GM12875 (cell line): Measurements from ENCODE around the gene MCRIP1.

Source experiments
- H3K4me3 ChIP-seq: one replicate; pipeline ENCODE4 v1.5.1; 2011; ENCODE audit warnings: low read depth, low read length, control low read depth
- TF ChIP-seq, protein P1 (sequence below): IDR thresholded peaks from 2 replicates; pipeline ENCODE4 v1.5.1; 2011; ENCODE audit warnings: low read depth, mild to moderate bottlenecking, control low read depth, inconsistent platforms, low read length, moderate library complexity, borderline replicate concordance; ENCODE audit not compliant: insufficient read depth

Gene MCRIP1

DNA sequence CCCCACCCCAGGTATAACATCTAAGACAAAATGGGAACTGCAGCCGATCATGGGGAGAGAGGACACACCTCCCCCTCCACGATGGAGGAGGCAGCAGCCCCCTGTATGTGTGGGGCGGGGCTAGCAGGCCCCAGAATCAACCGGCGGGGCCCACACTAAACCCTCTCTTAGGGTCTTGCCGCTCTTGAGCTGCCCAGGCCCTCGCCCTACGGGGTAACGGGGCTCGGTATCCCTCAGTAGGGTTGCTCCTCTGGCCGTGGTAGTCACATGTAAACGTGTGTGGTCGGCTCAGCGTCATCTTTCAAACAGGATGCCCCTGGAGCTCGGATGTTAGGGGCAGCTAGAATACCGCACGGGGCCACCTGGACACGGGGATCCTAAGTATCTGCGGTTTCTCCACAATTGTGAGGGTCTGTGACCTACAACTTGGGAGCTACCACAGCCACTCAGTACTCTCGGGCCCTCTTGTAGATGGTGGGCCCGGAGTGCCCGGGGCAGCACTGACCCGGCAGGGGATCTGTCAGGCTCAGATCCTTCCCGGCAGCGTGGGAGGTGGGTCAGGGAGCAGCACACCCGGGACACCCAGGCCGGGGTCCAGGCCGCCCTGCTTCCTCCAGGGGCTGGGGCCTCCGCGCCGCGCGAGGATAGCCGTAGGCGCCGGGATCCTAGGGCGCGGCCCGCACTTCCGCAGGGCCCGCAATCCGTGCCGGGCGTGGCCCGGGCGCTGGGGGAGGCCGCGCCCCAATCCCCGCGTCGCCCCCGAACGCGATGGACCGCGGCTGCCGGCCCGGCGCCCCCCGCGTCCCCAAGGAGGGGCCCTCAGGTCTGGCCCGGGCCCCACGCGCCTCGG lies 37.3 kb upstream of the MCRIP1 start:
- peak overlapping the region; percentile 81 for H3K4me3 ChIP-seq
- TF ChIP-seq, protein P1, sequence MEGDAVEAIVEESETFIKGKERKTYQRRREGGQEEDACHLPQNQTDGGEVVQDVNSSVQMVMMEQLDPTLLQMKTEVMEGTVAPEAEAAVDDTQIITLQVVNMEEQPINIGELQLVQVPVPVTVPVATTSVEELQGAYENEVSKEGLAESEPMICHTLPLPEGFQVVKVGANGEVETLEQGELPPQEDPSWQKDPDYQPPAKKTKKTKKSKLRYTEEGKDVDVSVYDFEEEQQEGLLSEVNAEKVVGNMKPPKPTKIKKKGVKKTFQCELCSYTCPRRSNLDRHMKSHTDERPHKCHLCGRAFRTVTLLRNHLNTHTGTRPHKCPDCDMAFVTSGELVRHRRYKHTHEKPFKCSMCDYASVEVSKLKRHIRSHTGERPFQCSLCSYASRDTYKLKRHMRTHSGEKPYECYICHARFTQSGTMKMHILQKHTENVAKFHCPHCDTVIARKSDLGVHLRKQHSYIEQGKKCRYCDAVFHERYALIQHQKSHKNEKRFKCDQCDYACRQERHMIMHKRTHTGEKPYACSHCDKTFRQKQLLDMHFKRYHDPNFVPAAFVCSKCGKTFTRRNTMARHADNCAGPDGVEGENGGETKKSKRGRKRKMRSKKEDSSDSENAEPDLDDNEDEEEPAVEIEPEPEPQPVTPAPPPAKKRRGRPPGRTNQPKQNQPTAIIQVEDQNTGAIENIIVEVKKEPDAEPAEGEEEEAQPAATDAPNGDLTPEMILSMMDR: no peak

DNA sequence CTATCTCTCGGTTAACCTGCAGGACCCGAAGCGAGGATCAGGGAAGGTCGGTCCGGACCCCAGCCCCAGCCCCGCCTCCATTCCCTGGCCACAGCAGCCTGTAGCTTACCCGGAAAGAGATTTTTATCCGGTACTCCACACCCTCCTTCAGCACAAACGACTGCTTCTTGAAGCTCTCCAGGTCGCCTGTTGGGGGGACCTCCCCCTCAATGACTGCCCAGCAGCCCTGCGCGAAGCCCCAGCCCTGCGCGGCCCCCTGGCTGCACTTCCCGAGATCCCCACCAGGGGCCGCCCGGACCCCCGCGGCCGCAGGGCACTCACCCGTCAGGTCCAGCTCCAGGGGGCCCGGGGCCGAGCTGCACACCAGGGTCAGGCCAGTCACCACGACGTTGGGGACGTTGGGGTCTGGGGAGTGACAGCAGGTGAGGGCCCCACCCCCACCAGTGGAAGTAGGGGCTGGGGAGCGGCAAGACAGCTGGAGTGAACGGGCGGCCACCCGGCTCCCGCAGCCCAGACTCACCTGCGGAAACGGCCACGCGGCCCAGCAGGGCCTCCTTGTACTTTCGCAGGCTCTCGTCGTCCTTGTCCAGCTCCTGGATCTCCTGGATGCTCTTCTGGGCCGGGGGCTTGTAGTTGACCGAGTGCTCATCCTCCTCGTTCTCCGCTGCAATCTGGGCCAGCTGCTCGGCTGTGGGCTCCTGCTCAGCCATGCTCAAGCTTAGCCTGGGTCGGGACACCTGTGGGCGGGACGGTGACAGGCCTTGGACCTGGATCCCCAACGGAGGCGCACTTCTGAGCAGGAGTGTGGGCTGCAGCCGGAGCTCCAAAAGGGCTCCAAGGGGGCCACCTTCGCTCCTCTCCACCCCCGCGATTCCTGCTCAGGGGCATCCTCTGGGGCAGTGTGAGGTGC lies 36.4 kb upstream of the MCRIP1 start:
- TF ChIP-seq, protein P1: peak; percentile 97
- peak overlapping the region; percentile 81 for H3K4me3 ChIP-seq

DNA sequence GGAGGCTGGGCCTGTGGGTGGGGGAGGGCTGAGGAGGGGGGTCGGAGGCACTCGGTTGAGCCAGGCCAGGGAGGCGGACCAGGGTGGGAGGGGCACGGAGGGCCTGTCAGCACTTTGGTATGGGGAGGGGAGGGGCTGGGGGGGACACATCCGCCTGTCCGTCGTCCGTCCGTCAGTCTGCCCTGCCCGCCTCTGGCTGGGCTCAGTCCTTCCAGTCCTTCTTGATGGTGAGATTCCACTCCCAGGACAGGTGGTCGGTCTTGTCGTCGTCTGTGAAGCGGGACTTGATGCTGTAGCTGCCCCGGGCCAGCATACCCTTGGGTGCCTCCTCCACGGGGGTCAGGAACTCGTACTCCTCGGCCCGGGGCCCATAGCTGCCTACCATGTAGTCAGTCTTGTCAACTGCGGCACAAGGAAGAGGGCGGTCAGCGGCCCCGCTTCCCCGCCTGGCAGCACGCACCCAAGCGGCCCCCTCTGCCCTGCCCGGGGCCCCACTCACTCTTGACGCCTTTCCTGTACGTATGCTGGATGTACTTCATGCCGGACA lies 35.7 kb upstream of the MCRIP1 start:
- peak overlapping the region; percentile 81 for H3K4me3 ChIP-seq
- TF ChIP-seq, protein P1: no peak

DNA sequence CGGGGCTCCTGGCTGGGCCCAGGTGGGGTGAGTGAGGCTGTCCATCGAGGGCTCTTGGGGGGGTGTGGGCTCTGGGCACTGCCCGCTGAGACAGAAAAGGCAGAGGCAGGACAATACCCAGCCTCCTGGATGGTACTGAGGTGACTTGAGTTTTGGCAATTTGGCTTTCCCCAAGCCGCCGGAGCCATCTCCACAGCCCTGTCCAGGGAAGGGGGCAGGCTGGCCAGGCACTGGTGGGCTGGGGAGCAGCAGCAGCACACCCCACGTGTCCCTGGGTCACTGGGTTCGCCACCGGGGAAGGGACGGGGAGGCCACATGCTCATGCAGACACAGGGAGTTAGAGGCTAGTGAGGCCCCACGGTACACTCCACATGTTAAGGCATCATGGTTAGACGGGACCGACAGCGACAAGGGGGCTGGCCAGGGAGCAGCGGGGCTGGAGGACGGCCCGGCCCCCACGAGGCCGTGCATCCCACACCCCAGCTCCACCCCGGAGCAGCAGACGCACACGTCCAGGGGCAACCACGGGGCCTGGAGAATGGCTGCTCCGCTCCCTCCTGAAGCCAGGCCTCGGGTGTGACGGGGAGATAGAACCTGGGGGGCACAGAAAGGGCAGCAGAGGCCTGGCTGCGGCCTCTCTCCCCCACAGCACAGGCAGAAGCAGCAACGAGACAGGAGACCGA lies 35.0 kb upstream of the MCRIP1 start:
- no peak overlapping the region for H3K4me3 ChIP-seq
- TF ChIP-seq, protein P1: no peak

DNA sequence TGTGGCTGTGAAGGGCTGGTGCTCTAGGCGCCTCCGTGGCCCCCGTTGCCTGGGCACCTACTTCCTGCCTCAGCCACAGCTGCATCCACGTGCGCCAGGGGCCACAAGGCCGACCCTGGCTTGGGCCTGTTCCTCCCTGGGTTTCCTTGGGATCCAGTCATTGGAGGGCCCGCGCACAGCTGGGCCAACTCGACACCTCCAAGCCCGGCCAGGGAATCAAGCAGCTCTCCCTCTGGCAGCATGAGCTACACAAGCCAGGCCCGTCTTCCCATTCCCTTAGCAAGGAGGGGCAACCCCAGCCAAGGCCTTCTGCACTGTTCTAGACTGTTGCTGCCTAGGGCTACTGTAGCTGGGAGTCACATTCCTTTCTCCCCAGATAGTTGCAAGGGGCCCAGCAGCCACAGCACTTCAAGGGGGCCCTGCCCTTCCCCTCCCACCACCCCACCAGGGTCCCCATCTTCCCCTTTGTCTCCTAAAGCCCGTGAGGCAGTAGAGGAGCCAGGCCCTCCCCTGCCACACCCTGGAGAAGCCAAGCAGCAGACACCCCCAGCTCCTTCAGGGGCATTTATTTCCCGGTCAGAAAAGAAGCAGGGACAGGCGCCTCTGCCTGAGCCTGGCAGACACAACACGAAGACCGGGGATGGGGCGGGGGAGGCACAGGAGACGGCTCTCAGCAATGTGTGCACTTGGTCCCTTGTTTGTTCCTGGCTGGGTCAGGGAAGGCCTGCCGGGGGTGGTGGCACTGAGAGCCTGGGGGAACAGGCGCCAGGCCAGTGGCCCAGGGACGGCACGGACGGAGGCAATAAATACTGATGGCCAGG lies 34.3 kb upstream of the MCRIP1 start:
- H3K4me3 ChIP-seq: no peak overlapping the region
- TF ChIP-seq, protein P1: no peak
